ENCODE data around the gene TMPRSS9.

DNA sequence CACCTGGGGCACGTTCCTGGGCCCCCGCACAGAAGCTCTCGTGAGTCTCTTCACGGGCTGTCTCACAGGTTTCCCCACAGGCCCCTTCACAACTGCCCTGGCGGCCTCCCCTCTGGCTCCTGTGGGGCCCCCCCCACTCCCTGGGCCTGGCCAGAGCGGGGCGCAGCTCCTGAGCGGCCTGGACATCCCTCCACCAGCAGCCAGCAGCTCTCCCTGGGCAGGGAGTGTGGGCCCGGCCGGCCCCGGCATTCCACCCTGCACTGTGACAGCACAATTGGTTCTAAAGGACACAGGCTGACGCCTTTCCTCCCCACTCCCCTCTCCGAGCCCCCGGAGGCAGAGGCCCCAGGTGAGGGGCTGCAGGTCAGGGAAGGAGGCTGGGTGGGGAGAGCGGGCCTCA lies 76.9 kb downstream of the TMPRSS9 start:
- TF ChIP-seq EZH2 (IDR thresholded peaks at IDR 0.05; ENCODE audit: borderline replicate concordance, insufficient read depth, low read length, poor library complexity, severe bottlenecking) (no peak), REST (IDR thresholded peaks at IDR 0.05; ENCODE audit: borderline replicate concordance) (no peak), POLR2AphosphoS5 (IDR thresholded peaks at IDR 0.05) (no peak), EP300 (conservative IDR thresholded peaks at IDR 0.05; ENCODE audit: poor library complexity, severe bottlenecking) (no peak), RAD21 (conservative IDR thresholded peaks at IDR 0.05) (no peak)
- TF ChIP-seq, protein P1, sequence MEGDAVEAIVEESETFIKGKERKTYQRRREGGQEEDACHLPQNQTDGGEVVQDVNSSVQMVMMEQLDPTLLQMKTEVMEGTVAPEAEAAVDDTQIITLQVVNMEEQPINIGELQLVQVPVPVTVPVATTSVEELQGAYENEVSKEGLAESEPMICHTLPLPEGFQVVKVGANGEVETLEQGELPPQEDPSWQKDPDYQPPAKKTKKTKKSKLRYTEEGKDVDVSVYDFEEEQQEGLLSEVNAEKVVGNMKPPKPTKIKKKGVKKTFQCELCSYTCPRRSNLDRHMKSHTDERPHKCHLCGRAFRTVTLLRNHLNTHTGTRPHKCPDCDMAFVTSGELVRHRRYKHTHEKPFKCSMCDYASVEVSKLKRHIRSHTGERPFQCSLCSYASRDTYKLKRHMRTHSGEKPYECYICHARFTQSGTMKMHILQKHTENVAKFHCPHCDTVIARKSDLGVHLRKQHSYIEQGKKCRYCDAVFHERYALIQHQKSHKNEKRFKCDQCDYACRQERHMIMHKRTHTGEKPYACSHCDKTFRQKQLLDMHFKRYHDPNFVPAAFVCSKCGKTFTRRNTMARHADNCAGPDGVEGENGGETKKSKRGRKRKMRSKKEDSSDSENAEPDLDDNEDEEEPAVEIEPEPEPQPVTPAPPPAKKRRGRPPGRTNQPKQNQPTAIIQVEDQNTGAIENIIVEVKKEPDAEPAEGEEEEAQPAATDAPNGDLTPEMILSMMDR (IDR thresholded peaks at IDR 0.05; ENCODE audit: poor library complexity, severe bottlenecking) = no peak

Data from neural cell (in vitro differentiated cells).